Neural cell (in vitro differentiated cells): ENCODE measurements around the gene FAM83F. TPM values are rescaled to one million over a fixed set of nuclear protein-coding genes. Genes with fewer than 3 reads are reported as not detected.

Experiments used
- H2AFZ ChIP-seq: fragments of 200-600, 300-800 bp; sonication (generic), shearing (Covaris generic); 2 replicates; pipeline ENCODE4 v1.6.0; 2014; ENCODE audit warnings: low read depth, mild to moderate bottlenecking, antibody characterized with exemption, low read length, moderate library complexity
- H3F3A ChIP-seq: fragments of 200-600 bp; shearing (Covaris generic); 2 replicates; pipeline ENCODE4 v1.6.1; 2016; ENCODE audit warnings: mild to moderate bottlenecking, moderate library complexity, mixed read lengths, antibody characterized with exemption, low read length; ENCODE audit not compliant: insufficient read depth, poor library complexity, severe bottlenecking
- H3K27ac ChIP-seq: fragments of 200-600, 300-800 bp; sonication (generic), shearing (Covaris generic); 2 replicates; pipeline ENCODE4 v1.5.1; 2014; ENCODE audit warnings: mild to moderate bottlenecking, low read length, moderate library complexity
- H3K27me3 ChIP-seq: fragments of 300-800, 200-600 bp; sonication (generic), shearing (Covaris generic); 2 replicates; pipeline ENCODE4 v1.6.0; 2014; ENCODE audit warnings: mild to moderate bottlenecking, low read depth, low read length, moderate library complexity; ENCODE audit not compliant: insufficient read depth
- H3K36me3 ChIP-seq: fragments of 300-800, 200-600 bp; sonication (generic), shearing (Covaris generic); 2 replicates; pipeline ENCODE4 v1.5.1; 2014; ENCODE audit warnings: mild to moderate bottlenecking, antibody characterized with exemption, low read length, moderate library complexity; ENCODE audit not compliant: insufficient read depth
- H3K4me2 ChIP-seq: fragments of 300-800, 200-600 bp; sonication (generic), shearing (Covaris generic); 2 replicates; pipeline ENCODE4 v1.6.0; 2014; ENCODE audit warnings: mild to moderate bottlenecking, low read length
- H3K4me3 ChIP-seq: fragments of 300-800, 200-600 bp; sonication (generic), shearing (Covaris generic); 2 replicates; pipeline ENCODE4 v1.5.1; 2014; ENCODE audit warnings: mild to moderate bottlenecking, low read length, moderate library complexity
- H3K79me2 ChIP-seq: fragments of 200-600 bp; shearing (Covaris generic); replicated peaks from 2 replicates; pipeline ENCODE4 v1.6.0; 2014; ENCODE audit warnings: mild to moderate bottlenecking, low read length, moderate library complexity; ENCODE audit not compliant: insufficient read depth
- H3K9ac ChIP-seq: fragments of 300-800, 200-600 bp; sonication (generic), shearing (Covaris generic); 2 replicates; pipeline ENCODE4 v1.6.1; 2016; ENCODE audit warnings: mild to moderate bottlenecking, low read length, mixed read lengths
- H3K9me2 ChIP-seq: fragments of 200-600 bp; shearing (Covaris generic); 2 replicates; pipeline ENCODE4 v1.6.1; 2016; ENCODE audit warnings: mild to moderate bottlenecking, low read length, mixed read lengths; ENCODE audit not compliant: insufficient read depth
- H3K9me3 ChIP-seq: fragments of 200-600, 300-800 bp; sonication (generic), shearing (Covaris generic); 2 replicates; pipeline ENCODE4 v1.6.1; 2016; ENCODE audit warnings: mild to moderate bottlenecking, mixed run types, low read length, moderate library complexity, mixed read lengths
- H4K20me1 ChIP-seq: fragments of 200-600 bp; shearing (Covaris generic); 2 replicates; pipeline ENCODE4 v1.6.1; 2016; ENCODE audit warnings: mild to moderate bottlenecking, mixed run types; ENCODE audit not compliant: insufficient read depth
- EP300 ChIP-seq: fragments of 450-650 bp; conservative IDR thresholded peaks from 2 replicates; pipeline ENCODE4 v1.6.1; 2014; ENCODE audit warnings: antibody characterized with exemption, mild to moderate bottlenecking, moderate library complexity; ENCODE audit not compliant: poor library complexity, severe bottlenecking
- EZH2 ChIP-seq: fragments of 200-600, 300-800 bp; shearing (Covaris generic), sonication (generic); IDR thresholded peaks from 2 replicates; pipeline ENCODE4 v1.6.1; 2014; ENCODE audit warnings: antibody characterized with exemption, low read length, borderline replicate concordance, mild to moderate bottlenecking; ENCODE audit not compliant: insufficient read depth, poor library complexity, severe bottlenecking
- MXI1 ChIP-seq: fragments of 450-650 bp; conservative IDR thresholded peaks from 2 replicates; pipeline ENCODE4 v1.6.1; 2014; ENCODE audit warnings: antibody characterized with exemption, mild to moderate bottlenecking; ENCODE audit not compliant: poor library complexity, severe bottlenecking
- POLR2AphosphoS5 ChIP-seq: IDR thresholded peaks from 2 replicates; pipeline ENCODE4 v1.6.1; 2012
- RAD21 ChIP-seq: fragments of 450-650 bp; conservative IDR thresholded peaks from 2 replicates; pipeline ENCODE4 v1.6.1; 2014; ENCODE audit warnings: antibody characterized with exemption, mild to moderate bottlenecking, moderate library complexity
- SMC3 ChIP-seq: fragments of 450-650 bp; conservative IDR thresholded peaks from 2 replicates; pipeline ENCODE4 v1.6.1; 2014; ENCODE audit warnings: antibody characterized with exemption, mild to moderate bottlenecking, moderate library complexity; ENCODE audit not compliant: poor library complexity
- TAF1 ChIP-seq: IDR thresholded peaks from 2 replicates; pipeline ENCODE4 v1.6.1; 2012; ENCODE audit warnings: low read depth
- polyA plus RNA-seq: library from polyadenylated mRNA; depleted of rRNA; stranded (reverse); fragments of >200 nt; gene quantifications from 2 replicates; pipeline ENCODE4 v1.2.3, GENCODE V29; 2014
- TF ChIP-seq, protein P1 (sequence below): IDR thresholded peaks from 2 replicates; pipeline ENCODE4 v1.6.1; 2012; ENCODE audit warnings: borderline replicate concordance
- TF ChIP-seq, protein P2 (sequence below): fragments of 450-650 bp; IDR thresholded peaks from 2 replicates; pipeline ENCODE4 v1.5.1; 2014; ENCODE audit warnings: antibody characterized with exemption, mild to moderate bottlenecking, moderate library complexity; ENCODE audit not compliant: poor library complexity, severe bottlenecking

The FAM83F gene
- polyA plus RNA-seq, 1 donor from 2014 or later = 0.42 TPM

DNA sequence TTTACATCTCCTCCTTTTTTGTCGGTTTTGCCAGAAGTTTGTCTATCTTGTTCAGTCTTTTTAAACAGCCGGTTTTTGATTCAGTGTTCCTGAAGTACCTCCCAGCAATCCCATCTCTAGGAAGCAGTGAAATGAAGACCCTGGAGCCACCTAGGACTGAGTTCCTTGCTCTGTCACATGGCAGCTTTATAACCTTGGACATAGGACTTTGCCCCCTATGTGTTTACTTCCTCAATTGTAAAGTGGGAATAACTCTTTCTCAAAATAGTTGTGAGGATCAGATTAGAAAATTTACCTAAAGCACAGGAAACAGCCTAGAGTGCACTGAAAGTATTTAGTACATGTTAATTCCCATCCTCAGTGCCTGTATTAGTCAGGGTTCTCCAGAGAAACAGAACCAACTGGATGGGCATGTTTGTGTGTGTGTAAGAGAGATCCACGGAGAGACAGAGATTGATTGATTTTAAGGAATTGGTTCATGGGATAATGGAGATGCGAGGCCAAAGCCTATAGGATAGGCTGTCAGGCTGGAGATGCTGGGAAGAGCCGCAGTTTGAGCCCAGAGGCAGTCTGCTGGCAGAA, 20.0 kb downstream of the FAM83F start:
- Histone ChIP-seq H3K4me3 (no peak overlapping the region), H3K9me2 (no peaks in the 10 kb centered on the region), H3K27me3 (no peaks in the 10 kb centered on the region), H3K9ac (no peak overlapping the region), H4K20me1 (no peaks in the 10 kb centered on the region), H2AFZ (no peak overlapping the region), H3F3A (no peaks in the 10 kb centered on the region), H3K9me3 (no peaks in the 10 kb centered on the region), H3K27ac (no peak overlapping the region), H3K79me2 (no peaks in the 10 kb centered on the region), H3K4me2 (no peak overlapping the region), H3K36me3 (no peaks in the 10 kb centered on the region)
- TF ChIP-seq EZH2 = no peak
- TF ChIP-seq SMC3 = no peak
- TF ChIP-seq TAF1 = no peak
- TF ChIP-seq, protein P1, sequence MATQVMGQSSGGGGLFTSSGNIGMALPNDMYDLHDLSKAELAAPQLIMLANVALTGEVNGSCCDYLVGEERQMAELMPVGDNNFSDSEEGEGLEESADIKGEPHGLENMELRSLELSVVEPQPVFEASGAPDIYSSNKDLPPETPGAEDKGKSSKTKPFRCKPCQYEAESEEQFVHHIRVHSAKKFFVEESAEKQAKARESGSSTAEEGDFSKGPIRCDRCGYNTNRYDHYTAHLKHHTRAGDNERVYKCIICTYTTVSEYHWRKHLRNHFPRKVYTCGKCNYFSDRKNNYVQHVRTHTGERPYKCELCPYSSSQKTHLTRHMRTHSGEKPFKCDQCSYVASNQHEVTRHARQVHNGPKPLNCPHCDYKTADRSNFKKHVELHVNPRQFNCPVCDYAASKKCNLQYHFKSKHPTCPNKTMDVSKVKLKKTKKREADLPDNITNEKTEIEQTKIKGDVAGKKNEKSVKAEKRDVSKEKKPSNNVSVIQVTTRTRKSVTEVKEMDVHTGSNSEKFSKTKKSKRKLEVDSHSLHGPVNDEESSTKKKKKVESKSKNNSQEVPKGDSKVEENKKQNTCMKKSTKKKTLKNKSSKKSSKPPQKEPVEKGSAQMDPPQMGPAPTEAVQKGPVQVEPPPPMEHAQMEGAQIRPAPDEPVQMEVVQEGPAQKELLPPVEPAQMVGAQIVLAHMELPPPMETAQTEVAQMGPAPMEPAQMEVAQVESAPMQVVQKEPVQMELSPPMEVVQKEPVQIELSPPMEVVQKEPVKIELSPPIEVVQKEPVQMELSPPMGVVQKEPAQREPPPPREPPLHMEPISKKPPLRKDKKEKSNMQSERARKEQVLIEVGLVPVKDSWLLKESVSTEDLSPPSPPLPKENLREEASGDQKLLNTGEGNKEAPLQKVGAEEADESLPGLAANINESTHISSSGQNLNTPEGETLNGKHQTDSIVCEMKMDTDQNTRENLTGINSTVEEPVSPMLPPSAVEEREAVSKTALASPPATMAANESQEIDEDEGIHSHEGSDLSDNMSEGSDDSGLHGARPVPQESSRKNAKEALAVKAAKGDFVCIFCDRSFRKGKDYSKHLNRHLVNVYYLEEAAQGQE = no peak
- TF ChIP-seq, protein P2, sequence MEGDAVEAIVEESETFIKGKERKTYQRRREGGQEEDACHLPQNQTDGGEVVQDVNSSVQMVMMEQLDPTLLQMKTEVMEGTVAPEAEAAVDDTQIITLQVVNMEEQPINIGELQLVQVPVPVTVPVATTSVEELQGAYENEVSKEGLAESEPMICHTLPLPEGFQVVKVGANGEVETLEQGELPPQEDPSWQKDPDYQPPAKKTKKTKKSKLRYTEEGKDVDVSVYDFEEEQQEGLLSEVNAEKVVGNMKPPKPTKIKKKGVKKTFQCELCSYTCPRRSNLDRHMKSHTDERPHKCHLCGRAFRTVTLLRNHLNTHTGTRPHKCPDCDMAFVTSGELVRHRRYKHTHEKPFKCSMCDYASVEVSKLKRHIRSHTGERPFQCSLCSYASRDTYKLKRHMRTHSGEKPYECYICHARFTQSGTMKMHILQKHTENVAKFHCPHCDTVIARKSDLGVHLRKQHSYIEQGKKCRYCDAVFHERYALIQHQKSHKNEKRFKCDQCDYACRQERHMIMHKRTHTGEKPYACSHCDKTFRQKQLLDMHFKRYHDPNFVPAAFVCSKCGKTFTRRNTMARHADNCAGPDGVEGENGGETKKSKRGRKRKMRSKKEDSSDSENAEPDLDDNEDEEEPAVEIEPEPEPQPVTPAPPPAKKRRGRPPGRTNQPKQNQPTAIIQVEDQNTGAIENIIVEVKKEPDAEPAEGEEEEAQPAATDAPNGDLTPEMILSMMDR = no peak
- no peak for TF ChIP-seq MXI1
- no peak for TF ChIP-seq EP300
- no peak for TF ChIP-seq RAD21
- TF ChIP-seq POLR2AphosphoS5 = no peak

DNA sequence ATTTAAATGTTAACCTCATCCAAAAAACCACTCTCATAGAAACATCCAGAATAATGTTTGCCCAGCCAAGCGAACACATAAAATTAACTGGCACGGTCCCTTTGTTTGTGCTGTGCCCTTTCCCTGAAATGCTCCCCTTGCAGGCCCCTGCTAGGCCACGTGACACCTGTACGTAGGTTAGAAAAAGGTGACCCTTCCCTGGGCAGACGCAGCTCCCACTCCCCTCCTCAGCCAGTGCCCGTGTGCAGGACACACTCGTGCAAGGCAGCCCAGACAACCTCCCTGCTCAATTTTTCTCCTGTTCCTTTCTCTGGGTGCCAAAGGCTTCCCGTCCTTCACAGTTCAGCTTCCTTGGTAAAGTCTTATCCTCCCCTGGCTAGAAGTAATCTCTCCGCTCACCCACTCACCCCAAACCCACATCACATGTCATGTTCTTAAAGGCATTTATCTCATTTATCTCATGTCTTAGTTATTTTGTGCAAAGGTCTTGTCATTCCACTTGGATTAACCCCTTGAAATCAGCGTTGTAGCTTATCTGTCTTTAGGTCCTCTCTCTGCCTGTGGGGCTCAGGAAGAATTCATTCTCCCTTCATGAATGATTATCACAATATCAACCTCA, 20.7 kb downstream of the FAM83F start:
- no peak overlapping the region for H2AFZ ChIP-seq
- H3K9me2 ChIP-seq = no peaks in the 10 kb centered on the region
- no peaks in the 10 kb centered on the region for H4K20me1 ChIP-seq
- no peak overlapping the region for H3K9ac ChIP-seq
- H3K36me3 ChIP-seq = no peaks in the 10 kb centered on the region
- TF ChIP-seq, protein P2 = no peak
- no peak for TF ChIP-seq SMC3
- no peak for TF ChIP-seq RAD21
- no peak for TF ChIP-seq POLR2AphosphoS5
- no peak for TF ChIP-seq TAF1
- TF ChIP-seq, protein P1 = no peak
- TF ChIP-seq EP300 = no peak
- no peak for TF ChIP-seq MXI1
- no peak for TF ChIP-seq EZH2
- no peaks in the 10 kb centered on the region for H3K27me3 ChIP-seq
- H3K9me3 ChIP-seq = no peaks in the 10 kb centered on the region
- no peak overlapping the region for H3K27ac ChIP-seq
- no peak overlapping the region for H3K4me2 ChIP-seq
- no peaks in the 10 kb centered on the region for H3F3A ChIP-seq
- no peak overlapping the region for H3K4me3 ChIP-seq
- H3K79me2 ChIP-seq = no peaks in the 10 kb centered on the region
